ENCODE results near the gene KLF15.
"Not testable (repeated sequence)": the region's sequence is repeated elsewhere in the genome, so short reads cannot be mapped to it uniquely, and the experiment has no call there.

Gene KLF15

GRCh38 chr3:126346466-126346865, 10.7 kb downstream of the KLF15 start:
- no peak for DNase-seq (ENCODE audit: low read depth in 2 of 2)

DNA sequence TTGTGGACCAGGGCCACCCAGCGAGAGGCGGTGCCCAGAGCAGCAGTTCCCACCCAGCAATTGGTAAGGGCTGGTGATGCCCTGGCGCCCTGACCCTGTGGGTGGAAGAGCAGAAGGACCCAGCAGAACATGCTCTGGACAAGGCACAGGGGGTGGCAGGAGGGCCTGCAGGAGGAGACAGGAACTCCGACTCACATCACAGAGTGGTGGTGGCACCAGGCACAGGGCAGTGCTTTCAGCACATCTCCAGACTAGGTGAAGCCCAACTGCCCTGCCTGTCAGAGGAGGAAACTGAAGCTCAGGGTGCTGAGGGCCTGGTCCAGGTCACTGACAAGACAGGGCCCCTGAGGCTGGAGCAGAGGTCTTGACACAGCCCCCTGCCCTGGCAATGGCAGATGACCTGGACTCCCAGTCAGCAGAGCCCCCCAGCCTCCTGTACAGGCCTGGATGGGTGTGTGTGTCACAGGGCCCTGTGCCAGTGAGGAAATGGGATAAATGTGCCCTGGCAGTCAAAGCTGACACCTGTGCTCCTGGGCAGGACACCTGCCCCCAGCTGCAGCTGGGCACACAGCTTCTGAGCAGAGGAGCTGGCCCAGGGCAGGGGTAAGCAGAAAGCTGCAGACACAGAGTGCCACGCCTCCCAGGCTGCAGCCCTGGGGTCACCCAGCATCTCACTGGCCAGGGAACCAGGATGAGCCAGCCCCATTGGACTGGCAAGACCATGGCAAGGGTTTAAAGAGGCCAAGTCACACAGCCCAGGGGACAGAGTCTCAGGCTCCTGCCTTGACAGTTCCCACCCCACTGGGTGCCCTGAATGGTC, 11.4 kb downstream of the KLF15 start:
- DNase-seq (ENCODE audit: low read depth in 2 of 2) = no peak

DNA sequence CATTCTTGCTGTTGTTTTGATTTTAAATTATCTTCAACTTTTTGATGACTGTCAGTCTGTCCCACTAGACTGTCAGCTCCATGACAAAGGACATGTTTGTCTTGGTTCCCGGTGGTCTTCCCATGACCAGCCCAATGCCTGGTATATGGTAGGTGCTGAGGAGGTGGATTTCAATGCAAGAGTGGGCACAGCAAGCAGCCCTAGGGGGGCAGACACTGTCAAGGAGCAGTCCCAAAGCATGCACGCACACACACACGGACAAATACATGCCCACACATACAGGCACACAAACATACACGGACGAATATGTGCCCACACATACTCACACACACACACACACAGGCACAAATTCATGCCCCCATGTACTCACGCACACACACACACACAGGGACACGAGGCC, 12.0 kb downstream of the KLF15 start:
- no peak for DNase-seq (ENCODE audit: low read depth in 2 of 2)

DNA sequence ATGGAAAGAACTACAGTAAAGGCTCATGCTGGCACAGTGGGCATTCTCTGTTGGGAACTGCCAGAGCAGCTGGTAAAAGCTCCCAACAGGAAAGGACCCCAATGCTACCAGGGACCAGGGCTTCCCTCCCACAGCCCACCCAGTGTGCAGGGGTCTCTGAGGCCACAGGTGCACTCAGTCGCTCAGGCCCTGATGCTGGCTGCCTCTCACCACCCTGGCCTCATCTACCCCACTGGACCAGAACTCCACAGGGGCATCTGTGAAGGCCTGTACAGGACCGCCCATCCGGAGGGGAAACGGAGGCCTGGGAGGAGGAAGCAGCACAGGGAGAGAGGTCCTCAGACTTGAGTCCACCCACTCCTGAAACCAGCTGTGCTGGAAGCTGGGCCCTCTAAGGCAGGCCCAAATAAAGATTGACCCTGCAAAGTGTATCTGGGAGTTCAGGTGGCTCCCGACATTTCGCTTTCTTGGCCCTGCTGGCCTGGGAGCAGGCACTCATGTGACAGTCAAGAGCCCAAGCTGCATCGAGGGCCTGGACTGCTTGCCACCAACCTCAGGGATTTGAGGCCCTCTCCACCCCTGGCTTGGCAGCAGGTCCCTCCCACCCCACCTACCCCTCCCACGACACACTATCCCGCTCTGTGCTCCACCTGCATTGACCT, 12.7 kb downstream of the KLF15 start:
- DNase-seq (ENCODE audit: low read depth in 2 of 2) = no peak

DNA sequence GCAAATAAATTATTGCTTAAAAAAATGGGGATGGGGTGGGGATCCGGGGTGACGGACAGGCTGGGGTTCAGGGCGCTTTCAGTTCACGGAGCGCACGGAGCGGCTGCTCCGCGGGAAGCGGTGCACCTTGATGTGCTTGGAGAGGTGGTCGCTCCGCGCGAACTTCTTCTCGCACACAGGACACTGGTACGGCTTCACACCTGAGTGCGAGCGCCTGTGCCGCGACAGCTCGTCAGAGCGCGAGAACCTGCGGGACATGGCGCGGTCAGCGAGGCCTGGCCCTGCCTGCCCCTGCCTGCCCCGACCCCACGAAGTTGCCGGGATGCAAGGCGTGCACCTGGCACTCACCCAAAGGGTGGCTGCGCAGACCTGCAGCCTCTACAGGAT, 13.6 kb downstream of the KLF15 start:
- DNase-seq (ENCODE audit: low read depth in 2 of 2) = no peak

GRCh38 chr3:126342991-126343648, 14.1 kb downstream of the KLF15 start:
- no peak for DNase-seq (ENCODE audit: low read depth in 2 of 2)

DNA sequence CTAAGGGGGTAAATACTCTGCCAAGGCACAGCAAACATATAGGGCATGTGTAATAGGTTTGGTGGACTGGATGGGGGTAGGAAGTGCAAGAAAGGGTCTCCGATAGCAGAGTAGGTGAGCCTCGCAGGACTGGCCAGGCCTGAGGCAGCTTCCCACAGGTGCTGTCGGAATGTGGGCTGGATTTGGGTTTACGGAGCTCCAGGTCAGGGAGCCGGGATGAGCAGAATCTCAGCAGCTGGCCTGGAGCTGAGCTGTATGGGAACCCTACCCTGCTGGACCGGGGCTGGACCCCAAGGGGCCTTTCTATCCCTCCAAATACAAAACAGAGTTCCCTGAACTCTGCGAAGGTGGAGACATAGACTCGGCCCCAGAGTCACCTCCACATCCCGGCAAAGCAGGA, 15.0 kb downstream of the KLF15 start:
- no peak for DNase-seq (ENCODE audit: low read depth in 2 of 2)

GRCh38 chr3:126341755-126342150, 15.5 kb downstream of the KLF15 start:
- no peak for DNase-seq (ENCODE audit: low read depth in 2 of 2)

DNA sequence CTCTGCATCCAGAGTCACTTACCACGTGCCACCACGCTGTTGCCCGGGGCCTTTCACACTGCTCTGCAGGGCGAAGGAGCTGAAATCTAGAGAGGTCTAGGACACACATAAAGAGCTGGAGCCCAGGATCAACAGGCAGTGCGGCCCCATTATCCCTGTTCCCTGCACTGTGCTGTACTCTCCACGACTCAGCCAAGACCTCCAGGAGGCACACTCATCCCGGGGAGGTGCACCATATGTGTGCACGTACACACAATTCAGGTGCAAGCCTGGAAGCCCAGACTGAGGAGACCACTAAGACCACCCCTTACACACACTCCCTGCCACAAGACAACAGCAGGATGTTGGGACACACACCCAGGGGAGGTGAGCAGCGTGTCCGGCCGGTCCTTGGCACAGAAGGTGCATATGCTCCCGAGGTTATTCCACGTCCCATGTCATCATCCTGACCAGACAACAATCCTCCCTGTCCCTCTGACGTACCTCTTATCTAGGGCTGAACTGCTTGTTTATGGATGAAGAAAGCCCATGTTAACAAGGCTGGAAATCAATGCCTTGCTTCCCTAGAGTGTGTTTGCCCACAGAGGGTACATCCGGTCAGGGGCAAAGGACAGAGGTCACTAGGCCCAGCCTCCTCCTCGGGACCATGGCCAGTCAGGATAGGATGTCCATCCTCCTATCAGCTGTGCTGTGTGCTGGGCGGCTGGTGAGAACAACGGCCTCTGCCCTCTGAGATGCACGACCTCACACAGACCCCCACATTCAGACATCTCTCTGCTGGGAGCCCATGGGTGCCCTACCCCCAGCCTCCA, 16.1 kb downstream of the KLF15 start:
- no peak for DNase-seq (ENCODE audit: low read depth in 2 of 2)

DNA sequence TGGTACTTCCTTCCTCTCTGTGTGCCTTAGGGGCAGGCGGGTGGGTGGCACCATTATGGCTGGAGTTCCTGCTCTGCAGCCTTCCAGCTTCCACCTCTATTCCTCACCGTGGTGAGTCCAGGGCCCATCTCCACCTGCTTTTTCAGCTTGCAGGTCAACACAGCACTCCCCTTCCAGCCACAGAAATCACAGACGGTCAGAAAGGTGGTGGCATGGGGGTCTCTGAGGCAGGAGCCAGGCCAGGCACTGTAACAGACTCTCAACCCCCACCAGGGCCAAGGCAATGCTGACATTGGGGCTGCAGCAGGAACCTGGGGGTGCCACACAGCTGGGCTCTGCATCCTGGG, 16.6 kb downstream of the KLF15 start:
- no peak for DNase-seq (ENCODE audit: low read depth in 2 of 2)

DNA sequence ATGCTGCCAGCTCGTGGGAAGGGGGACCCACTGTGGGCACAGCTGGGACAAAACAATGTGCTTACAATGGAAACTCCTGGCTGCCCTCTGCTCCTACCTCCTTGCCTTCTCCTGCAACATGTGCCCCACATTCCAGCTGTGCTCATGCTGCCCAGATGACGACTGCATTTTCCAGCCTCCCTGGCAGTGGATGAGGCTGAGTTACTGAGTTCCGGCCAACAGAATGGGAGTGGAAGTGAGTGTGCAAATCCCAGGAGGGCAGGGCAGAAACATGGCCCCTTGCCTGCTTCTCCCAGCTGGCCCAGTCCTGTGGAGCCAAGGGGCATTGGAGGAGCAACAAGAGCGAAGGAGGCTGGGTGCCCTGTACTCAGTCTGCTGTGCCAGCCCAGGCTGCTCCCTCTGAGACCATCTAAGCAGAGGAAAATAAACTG, 17.1 kb downstream of the KLF15 start:
- DNase-seq (ENCODE audit: low read depth in 2 of 2) = no peak

GRCh38 chr3:126339466-126339865, 17.7 kb downstream of the KLF15 start:
- no peak for DNase-seq (ENCODE audit: low read depth in 2 of 2)

DNA sequence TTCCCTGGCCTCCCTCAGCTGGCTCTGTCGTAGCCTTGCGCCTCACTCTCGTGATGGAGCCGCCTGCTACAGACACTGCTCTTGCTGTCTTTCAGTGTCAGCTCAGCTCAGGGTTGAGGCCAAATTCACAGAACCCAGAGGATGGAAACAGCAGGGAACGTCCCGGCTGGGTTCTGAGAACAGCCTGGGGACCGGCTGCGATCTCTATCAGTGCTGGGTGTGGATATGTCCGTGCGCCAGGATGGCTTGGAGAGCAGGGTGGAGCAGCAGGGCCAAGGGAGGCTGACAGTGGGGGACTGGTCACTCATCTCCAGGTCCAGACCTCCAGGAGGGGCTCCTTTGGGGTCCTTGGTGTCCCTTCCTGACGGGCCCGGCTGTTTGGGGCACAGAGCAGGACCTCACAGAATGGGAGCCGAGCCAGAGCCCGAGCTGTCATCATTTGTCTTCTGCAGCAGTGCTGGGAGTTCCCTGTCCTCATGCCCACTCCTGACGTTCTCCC, 18.4 kb downstream of the KLF15 start:
- no peak for DNase-seq (ENCODE audit: low read depth in 2 of 2)

GRCh38 chr3:126337980-126338651, 19.1 kb downstream of the KLF15 start:
- no peak for DNase-seq (ENCODE audit: low read depth in 2 of 2)

DNA sequence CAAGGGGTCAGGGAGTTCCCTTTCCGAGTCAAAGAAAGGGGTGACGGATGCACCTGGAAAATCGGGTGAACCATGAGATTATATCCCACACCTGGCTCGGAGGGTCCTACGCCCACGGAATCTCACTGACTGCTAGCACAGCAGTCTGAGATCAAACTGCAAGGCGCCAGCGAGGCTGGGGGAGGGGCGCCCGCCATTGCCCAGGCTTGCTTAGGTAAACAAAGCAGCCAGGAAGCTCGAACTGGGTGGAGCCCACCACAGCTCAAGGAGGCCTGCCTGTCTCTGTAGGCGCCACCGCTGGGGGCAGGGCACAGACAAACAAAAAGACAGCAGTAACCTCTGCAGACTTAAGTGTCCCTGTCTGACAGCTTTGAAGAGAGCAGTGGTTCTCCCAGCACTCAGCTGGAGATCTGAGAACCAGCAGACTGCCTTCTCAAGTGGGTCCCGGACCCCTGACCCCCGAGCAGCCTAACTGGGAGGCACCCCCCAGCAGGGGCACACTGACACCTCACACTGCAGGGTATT, 25.3 kb downstream of the KLF15 start:
- not testable (repeated sequence) for DNase-seq (ENCODE audit: low read depth in 2 of 2)

DNA sequence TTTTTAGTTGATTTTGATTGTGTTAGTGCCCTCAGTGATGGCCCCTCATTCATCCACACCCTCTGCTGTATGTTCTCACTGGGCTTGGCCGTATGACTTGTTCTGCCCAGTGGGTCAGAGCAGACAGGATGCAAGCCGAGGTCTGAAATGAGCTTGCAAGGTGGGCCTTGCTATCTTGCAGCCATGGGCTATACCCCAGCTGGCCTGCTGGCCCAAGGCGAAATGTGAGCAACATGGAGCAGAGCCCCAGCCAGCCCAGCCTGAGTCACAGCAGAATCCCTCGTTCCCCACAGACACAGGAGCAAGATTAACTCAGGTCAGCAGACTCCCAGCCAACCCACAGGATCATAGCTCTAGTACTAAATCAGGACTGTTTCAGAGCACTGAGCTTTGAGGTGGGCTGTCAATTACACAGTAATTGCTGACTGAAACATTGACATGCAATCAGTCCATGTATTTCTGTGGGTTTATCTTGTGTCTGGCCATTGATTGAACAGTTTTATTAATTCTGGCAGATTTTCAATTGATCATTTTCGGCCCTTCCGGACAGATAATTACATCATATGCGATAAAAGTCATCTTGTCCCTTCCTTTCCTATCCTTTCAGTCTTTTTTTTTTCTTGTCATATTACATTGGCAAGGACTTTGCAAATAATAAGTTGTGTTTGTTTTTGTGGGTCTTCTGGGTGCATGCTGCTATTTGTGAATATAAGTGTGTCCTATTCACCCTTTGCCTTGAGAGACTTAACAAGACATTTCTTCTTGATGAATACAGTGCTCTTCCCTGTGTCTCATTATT, 27.1 kb downstream of the KLF15 start:
- no peak for DNase-seq (ENCODE audit: low read depth in 2 of 2)

GRCh38 chr3:126326629-126327028, 30.6 kb downstream of the KLF15 start:
- DNase-seq (ENCODE audit: low read depth in 2 of 2) = no peak

GRCh38 chr3:126322181-126322967, 34.8 kb downstream of the KLF15 start:
- no peak for DNase-seq (ENCODE audit: low read depth in 2 of 2)

- no peak for DNase-seq (ENCODE audit: low read depth in 2 of 2)
Measured at GRCh38 chr3:126321490-126321889, 35.7 kb downstream of the KLF15 start.

All from fibroblast of skin of left quadriceps (primary cell).